Activated CD4-positive, alpha-beta T cell treated with anti-CD3 and anti-CD28 coated beads, Interleukin-2, amount 10 ng/mL, durations not matched to agents 7 days and 5 days (primary cell): ENCODE data around the gene HMG20B. TPM values are rescaled to one million over a fixed set of nuclear protein-coding genes. Genes with fewer than 3 reads are reported as not detected.
"Not testable (repeated sequence)": the region's sequence is repeated elsewhere in the genome, so short reads cannot be mapped to it uniquely, and the experiment has no call there.

Experiments used
- CTCF ChIA-PET: fragments of 350-600 bp; sonication (Branson Sonifier 250); formaldehyde crosslinking; loops from one replicate; lab custom pipeline; 2021; ENCODE audit warnings: antibody characterized with exemption; lab: Charles Lee
- POLR2A ChIA-PET: fragments of 350-600 bp; sonication (Branson Sonifier 250); formaldehyde crosslinking; loops from one replicate; lab custom pipeline; 2021; ENCODE audit warnings: antibody characterized with exemption; lab: Charles Lee
- DNase-seq: peaks from one replicate; pipeline ENCODE4 v3.0.0-alpha.2; 2020
- H3K27ac Mint-ChIP-seq: one replicate; pipeline ENCODE4 v1.8.0; 2021; ENCODE audit warnings: mild to moderate bottlenecking, moderate library complexity, mixed read lengths
- H3K27me3 Mint-ChIP-seq: one replicate; pipeline ENCODE4 v1.8.0; 2021; ENCODE audit warnings: mixed read lengths
- H3K36me3 Mint-ChIP-seq: one replicate; pipeline ENCODE4 v1.8.0; 2021; ENCODE audit warnings: low read depth, mixed read lengths
- H3K4me1 Mint-ChIP-seq: one replicate; pipeline ENCODE4 v1.8.0; 2021; ENCODE audit warnings: mixed read lengths
- H3K4me3 Mint-ChIP-seq: one replicate; pipeline ENCODE4 v1.8.0; 2021; ENCODE audit warnings: mild to moderate bottlenecking, moderate library complexity, mixed read lengths
- H3K9me3 Mint-ChIP-seq: one replicate; pipeline ENCODE4 v1.8.0; 2021; ENCODE audit warnings: mixed read lengths
- total RNA-seq, 2 experiments: library from RNA; stranded (reverse); gene quantifications; one replicate each; pipeline ENCODE4 v1.2.3, GENCODE V29; 2021

HMG20B gene
- 10 to 100 TPM; 47.8 to 54.1 TPM for total RNA-seq

DNA sequence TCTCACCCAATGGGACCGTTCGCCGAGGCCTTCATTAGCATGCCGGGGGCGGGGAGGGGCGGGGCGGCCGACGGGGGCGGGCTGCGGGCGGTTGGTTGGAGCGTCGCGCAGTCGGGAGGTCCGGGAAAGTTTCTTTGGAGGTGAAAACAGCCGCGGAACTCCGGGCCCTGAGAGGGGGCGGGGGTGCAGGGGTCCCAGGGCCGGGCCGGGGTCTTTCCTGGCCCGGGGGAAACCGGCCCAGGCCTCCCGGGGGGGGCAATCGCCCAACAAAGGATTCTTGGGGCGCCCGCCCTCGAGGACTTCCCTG, at the start of gene HMG20B:
Gene HMG20B, plus strand, starts transcription at position 90 of the 307 bp plus-strand sequence. CDS start 366 bp downstream, outside the sequence.
- POLR2A ChIA-PET, result no interaction called here
- peak within 1 kb of the TSS; percentile 85 for H3K27ac Mint-ChIP-seq

DNA sequence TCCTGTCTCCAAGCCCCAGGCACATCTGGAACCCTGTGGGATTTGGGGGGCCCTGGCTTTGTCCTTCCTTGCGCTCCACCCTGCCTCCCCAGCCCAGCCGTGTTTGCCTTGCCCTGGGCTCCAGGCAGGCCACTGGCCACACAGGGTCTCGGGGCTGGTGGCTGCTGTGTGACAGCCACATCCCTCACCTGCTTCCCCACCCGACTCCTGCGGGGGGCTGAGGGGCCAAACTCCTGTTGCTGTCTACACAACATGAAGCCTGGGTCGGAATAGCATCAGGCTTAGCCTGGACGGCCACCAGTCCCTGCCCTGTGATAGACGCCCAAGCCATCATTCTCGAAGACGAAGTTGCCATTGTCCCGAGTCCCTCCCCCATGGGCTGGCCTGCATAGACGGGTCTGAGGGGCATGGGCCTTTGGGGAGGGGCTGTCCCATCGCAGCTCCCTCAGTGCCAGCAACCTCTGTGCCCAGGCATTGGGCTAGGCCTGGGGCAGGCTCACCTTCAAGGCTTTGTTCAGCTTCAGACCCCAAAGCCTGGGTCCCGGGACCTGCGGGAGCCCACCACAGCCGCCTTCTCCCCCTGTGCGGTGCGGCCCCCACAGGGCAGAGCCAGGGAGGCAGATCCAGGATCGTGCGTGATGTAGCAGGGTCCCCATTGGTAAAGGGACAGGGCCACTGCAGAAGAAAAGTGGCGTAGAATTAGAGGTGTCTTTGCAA, 49.2 kb upstream of the HMG20B start:
- no peak overlapping the region for H3K4me3 Mint-ChIP-seq
- CTCF ChIA-PET, result no interaction called here

More for the DNA sequence above, at the start of gene HMG20B:
- H3K36me3 Mint-ChIP-seq, result peaks cover 17% of the 10 kb centered on the region
- peak within 1 kb of the TSS; percentile 76 for H3K4me3 Mint-ChIP-seq
- no peaks in the 10 kb centered on the region for H3K27me3 Mint-ChIP-seq
- H3K4me1 Mint-ChIP-seq, result peaks cover 18% of the 10 kb centered on the region
- H3K9me3 Mint-ChIP-seq, result no peaks in the 10 kb centered on the region
- no peak for DNase-seq
- CTCF ChIA-PET, result interaction anchor here (1.4 kb wide), 1 partner anchor 28 kb away, joined by 3 read pairs; no protein-coding TSS in a partner anchor

DNA sequence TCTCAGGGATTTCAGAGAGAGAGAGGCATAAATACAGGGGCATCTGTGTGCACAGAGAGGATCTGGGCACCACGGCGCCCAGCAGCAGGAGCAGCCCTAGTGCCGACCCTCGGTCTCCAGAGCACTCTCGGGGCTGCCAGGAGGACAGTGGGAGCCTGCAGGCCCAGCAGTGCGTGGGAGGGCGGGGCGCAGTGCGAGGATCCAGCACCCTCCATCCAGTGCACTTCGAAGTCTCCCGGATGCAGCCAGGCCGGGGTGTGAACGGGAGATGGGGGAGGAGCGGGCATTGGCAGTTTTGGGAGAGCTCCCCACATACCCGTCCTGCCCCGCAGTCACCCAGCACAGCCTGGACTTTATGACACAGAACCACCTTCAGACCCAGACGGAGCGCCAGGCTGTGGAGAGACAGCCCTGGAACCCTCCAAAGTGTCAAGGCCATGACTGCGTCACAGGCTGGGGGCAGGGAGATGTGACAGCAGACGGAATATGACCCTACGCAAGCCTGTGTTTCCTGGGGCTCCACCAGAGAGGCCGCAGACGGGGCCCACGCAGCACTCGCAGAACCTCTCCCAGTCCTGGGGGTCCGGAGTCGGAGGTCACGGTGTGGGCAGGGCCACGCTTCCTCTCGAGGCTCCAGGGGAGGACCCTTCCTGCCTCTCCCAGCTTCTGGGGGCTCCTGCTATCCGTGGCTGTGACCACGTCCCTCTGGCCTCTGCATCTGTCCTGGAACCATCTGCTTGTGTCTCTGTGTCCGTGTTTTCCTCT, 48.5 kb upstream of the HMG20B start:
- DNase-seq, result no peak
- H3K27ac Mint-ChIP-seq, result no peak overlapping the region
- POLR2A ChIA-PET, result no interaction called here
- no peaks in the 10 kb centered on the region for H3K27me3 Mint-ChIP-seq
- no peaks in the 10 kb centered on the region for H3K9me3 Mint-ChIP-seq
- H3K36me3 Mint-ChIP-seq, result peaks cover 16% of the 10 kb centered on the region
- peaks cover 5% of the 10 kb centered on the region for H3K4me1 Mint-ChIP-seq
- H3K4me3 Mint-ChIP-seq, result no peak overlapping the region
- CTCF ChIA-PET, result no interaction called here

More for the DNA sequence above, 49.2 kb upstream of the HMG20B start:
- no peaks in the 10 kb centered on the region for H3K9me3 Mint-ChIP-seq
- DNase-seq, result no peak
- POLR2A ChIA-PET, result no interaction called here
- peaks cover 16% of the 10 kb centered on the region for H3K36me3 Mint-ChIP-seq
- H3K27me3 Mint-ChIP-seq, result no peaks in the 10 kb centered on the region
- peaks cover 5% of the 10 kb centered on the region for H3K4me1 Mint-ChIP-seq
- H3K27ac Mint-ChIP-seq, result no peak overlapping the region

DNA sequence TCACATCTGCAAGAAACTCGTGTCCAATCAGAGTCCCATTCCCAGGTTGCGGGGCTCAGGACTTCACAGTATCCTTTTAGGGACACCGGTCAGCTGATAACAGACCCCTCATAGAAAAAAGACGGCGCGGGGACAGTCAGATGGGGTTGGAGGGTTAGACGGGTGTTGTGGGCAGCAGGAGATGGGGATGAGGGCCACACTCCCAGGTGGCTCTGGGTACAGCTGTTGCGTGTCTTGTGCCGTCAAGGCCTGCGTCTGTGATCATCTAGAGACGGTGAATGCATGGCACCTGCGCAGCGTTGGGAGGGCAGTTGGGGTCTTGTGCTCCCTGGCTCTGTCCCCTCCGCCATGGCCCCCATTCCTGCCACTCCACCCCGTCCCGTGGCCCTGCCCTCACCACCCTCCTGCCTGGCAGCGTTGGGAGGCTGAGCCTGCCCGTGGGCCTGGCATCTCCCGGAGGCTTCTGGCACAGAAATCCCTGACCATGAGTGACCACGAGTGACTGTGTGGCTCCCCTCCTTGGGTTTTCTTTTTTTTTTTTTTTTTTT, 47.8 kb upstream of the HMG20B start:
- Mint-ChIP-seq H3K36me3 (peaks cover 16% of the 10 kb centered on the region), H3K27me3 (no peaks in the 10 kb centered on the region), H3K4me1 (peaks cover 5% of the 10 kb centered on the region), H3K27ac (no peak overlapping the region), H3K4me3 (no peak overlapping the region), H3K9me3 (no peaks in the 10 kb centered on the region)
- CTCF ChIA-PET, result no interaction called here
- POLR2A ChIA-PET, result no interaction called here
- no peak for DNase-seq

DNA sequence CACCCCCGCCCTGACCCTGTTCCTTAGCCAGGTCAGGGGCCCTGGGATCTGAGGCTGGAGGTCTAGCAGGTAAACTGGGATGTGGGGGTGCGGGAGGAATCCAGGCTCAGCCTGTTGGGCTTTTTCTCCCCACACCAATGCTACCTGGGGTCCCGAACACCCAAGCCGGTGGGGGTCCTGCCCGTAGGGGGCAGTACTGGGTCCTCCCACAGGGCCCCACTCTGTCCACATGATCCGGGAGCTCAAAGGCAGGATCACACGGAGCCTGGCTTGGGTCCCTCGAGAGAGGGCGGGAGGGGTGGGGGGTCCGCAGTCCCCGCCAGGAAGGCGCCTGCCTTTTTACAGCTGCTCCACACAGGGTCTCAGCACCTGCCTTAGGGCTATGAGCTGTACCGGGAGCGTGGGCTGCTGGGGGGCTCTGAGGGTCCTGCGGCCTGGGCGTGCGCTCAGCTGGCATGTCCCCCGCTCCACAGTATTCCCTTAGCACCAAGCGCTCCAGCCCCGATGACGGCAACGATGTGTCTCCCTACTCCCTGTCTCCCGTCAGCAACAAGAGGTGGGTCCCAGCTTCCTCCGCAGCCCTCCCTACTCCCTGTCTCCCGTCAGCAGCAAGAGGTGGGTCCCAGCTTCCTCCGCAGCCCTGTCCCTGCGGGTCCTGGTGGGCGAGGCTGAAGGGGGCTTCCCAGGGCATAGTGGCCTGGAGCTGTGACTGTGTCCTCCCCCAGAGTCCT, 46.1 kb upstream of the HMG20B start:
- H3K4me3 Mint-ChIP-seq, result no peak overlapping the region
- no peaks in the 10 kb centered on the region for H3K4me1 Mint-ChIP-seq
- ChIA-PET POLR2A (no interaction called here), CTCF (interaction anchor here (1.1 to 1.6 kb wide), 2 partner anchors 18 to 24 kb away, joined by 3 read pairs; no protein-coding TSS in a partner anchor)
- H3K36me3 Mint-ChIP-seq, result peaks cover 11% of the 10 kb centered on the region
- no peak for DNase-seq
- H3K27me3 Mint-ChIP-seq, result no peaks in the 10 kb centered on the region
- H3K27ac Mint-ChIP-seq, result no peak overlapping the region
- no peaks in the 10 kb centered on the region for H3K9me3 Mint-ChIP-seq

DNA sequence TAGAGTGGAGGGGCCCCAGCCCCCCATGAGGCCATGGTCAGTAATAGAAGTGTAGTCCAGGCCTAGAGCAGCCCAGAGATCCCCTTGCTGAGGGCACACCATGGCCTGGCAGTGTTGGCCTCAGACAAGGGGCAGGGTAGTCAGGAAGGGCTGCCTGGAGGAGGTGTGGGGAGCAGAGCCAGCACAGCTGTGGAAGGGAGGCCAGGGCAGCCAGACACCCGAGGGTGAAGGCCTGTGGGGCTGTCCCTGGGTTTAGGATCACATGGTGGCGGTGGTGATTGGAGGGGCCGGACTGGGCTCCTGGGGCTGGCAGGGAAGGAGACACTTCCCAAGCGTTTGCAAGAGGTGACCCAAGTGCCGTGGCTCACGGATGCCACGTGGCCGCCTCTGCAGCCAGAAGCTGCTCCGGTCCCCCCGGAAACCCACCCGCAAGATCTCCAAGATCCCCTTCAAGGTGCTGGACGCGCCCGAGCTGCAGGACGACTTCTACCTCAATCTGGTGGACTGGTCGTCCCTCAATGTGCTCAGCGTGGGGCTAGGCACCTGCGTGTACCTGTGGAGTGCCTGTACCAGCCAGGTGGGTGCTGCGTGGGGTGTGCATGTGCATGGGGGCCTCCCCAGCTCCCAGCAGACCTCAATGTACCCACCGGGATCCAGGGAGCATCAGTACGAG, 45.4 kb upstream of the HMG20B start:
- Mint-ChIP-seq H3K9me3 (no peaks in the 10 kb centered on the region), H3K27me3 (no peaks in the 10 kb centered on the region), H3K36me3 (peaks cover 9% of the 10 kb centered on the region), H3K27ac (no peak overlapping the region), H3K4me3 (no peak overlapping the region), H3K4me1 (no peaks in the 10 kb centered on the region)
- POLR2A ChIA-PET, result no interaction called here
- no peak for DNase-seq
- CTCF ChIA-PET, result interaction anchor here (1.1 to 1.6 kb wide), 3 partner anchors 18 to 24 kb away, joined by 3 read pairs; no protein-coding TSS in a partner anchor

DNA sequence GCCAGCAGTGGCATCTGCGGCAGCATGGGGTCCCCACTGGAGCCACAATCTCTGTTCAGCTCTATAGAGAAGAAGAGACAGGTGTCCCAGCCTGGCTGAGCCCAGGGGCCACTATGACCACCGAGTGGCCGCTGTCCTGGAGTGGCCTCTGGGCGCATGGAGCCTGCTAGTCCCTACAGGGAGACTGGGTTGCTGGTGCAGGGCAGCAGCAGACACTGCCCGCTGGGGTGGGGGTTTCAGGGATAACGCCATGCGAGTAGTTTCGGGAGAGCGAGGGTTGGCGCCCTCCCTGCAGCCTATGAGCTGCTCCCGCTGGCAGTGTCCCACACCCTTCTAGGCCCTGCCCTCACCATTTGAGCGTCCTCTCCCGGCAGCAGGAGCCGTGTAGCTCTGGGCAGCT, 44.7 kb upstream of the HMG20B start:
- no peak for DNase-seq
- H3K4me3 Mint-ChIP-seq, result no peak overlapping the region
- no peaks in the 10 kb centered on the region for H3K4me1 Mint-ChIP-seq
- CTCF ChIA-PET, result interaction anchor here (1.2 to 1.6 kb wide), 2 partner anchors 17 to 25 kb away, joined by 3 read pairs; no protein-coding TSS in a partner anchor
- no peaks in the 10 kb centered on the region for H3K9me3 Mint-ChIP-seq
- no peak overlapping the region for H3K27ac Mint-ChIP-seq
- H3K27me3 Mint-ChIP-seq, result no peaks in the 10 kb centered on the region
- peaks cover 10% of the 10 kb centered on the region for H3K36me3 Mint-ChIP-seq
- POLR2A ChIA-PET, result no interaction called here

DNA sequence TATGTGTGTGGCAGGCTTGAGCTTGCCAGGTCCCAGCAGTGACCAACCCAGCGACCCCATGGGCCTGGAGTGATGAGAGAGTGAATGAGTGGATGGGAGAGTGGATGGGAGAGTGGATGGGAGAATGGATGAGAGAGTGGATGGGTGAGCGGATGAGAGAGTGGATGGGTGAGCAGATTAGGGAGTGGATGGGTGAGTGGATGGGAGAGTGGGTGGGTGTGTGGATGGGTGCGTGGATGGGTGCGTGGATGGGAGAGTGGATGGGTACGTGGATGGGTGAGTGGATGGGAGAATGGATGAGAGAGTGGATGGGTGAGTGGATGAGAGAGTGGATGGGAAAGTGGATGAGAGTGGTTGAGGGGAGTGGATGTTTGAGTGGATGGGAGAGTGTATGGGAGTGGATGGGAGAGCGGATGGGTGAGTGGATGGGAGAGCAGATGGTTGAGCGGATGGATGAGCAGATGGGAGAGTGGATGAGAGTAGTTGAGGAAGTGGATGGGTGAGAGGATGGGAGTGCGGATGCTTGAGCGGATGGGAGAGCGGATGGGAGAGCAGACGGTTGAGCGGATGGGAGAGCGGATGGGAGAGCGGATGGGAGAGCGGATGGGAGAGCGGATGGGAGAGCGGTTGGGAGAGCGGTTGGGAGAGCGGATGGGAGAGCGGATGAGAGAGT, 44.1 kb upstream of the HMG20B start:
- ChIA-PET POLR2A (no interaction called here), CTCF (interaction anchor here (1.2 kb wide), 1 partner anchor 16 kb away, joined by 3 read pairs; no protein-coding TSS in a partner anchor)
- Mint-ChIP-seq H3K27me3 (no peaks in the 10 kb centered on the region), H3K9me3 (no peaks in the 10 kb centered on the region), H3K36me3 (peaks cover 14% of the 10 kb centered on the region), H3K4me3 (no peak overlapping the region), H3K4me1 (no peaks in the 10 kb centered on the region), H3K27ac (no peak overlapping the region)
- no peak for DNase-seq

DNA sequence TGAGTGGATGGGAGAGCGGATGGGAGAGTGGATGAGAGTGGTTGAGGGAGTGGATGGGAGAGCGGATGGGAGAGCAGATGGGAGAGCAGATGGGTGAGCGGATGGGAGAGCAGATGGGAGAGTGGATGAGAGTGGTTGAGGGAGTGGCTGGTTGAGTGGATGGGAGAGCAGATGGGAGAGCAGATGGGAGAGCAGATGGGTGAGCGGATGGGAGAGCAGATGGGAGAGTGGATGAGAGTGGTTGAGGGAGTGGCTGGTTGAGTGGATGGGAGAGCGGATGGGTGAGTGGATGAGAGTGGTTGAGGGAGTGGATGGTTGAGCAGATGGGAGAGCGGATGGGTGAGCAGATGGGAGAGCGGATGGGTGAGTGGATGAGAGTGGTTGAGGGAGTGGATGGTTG, 43.4 kb upstream of the HMG20B start:
- POLR2A ChIA-PET, result not testable (repeated sequence)

DNA sequence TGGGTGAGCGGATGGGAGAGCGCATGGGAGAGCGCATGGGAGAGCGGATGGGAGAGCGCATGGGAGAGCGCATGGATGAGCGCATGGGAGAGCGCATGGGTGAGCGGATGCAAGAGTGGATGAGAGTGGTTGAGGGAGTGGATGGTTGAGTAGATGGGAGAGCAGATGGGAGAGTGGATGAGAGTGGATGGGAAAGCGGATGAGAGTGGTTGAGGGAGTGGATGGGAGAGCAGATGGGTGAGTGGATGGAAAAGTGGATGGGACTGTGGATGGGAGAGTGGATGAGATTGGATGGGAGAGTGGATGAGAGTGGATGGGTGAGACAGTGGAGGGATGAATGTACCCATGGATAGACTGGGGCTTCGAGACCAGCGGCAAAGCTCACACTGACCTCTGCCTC, 42.4 kb upstream of the HMG20B start:
- ChIA-PET CTCF (no interaction called here), POLR2A (no interaction called here)
- no peak overlapping the region for H3K4me3 Mint-ChIP-seq
- peaks cover 18% of the 10 kb centered on the region for H3K36me3 Mint-ChIP-seq
- no peaks in the 10 kb centered on the region for H3K9me3 Mint-ChIP-seq
- H3K27ac Mint-ChIP-seq, result no peak overlapping the region
- no peaks in the 10 kb centered on the region for H3K4me1 Mint-ChIP-seq
- DNase-seq, result no peak
- no peaks in the 10 kb centered on the region for H3K27me3 Mint-ChIP-seq

More for the DNA sequence above, 43.4 kb upstream of the HMG20B start:
- H3K27me3 Mint-ChIP-seq, H3K9me3 Mint-ChIP-seq, DNase-seq, H3K4me1 Mint-ChIP-seq, H3K36me3 Mint-ChIP-seq, CTCF ChIA-PET, H3K4me3 Mint-ChIP-seq, H3K27ac Mint-ChIP-seq: not testable (repeated sequence)

DNA sequence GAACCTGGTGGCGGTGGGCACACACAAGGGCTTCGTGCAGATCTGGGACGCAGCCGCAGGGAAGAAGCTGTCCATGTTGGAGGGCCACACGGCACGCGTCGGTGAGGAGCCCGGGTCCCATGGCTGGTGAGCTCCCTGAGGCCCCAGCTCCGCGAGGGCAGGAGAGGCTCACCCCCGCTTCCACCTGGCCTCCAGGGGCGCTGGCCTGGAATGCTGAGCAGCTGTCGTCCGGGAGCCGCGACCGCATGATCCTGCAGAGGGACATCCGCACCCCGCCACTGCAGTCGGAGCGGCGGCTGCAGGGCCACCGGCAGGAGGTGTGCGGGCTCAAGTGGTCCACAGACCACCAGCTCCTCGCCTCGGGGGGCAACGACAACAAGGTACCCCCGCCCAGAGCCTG, 41.0 kb upstream of the HMG20B start:
- no peak overlapping the region for H3K27ac Mint-ChIP-seq
- no peaks in the 10 kb centered on the region for H3K9me3 Mint-ChIP-seq
- no peak overlapping the region for H3K4me3 Mint-ChIP-seq
- ChIA-PET CTCF (interaction anchor here (0.9 kb wide), 1 partner anchor 20 kb away, joined by 3 read pairs; no protein-coding TSS in a partner anchor), POLR2A (no interaction called here)
- no peaks in the 10 kb centered on the region for H3K4me1 Mint-ChIP-seq
- no peaks in the 10 kb centered on the region for H3K27me3 Mint-ChIP-seq
- H3K36me3 Mint-ChIP-seq, result peaks cover 23% of the 10 kb centered on the region
- DNase-seq, result no peak
